HEK293 (cell line): Measurements from ENCODE around the gene RIPK4.

Source experiments
- BCL6B ChIP-seq: fragments of 450-650 bp; formaldehyde crosslinking; IDR thresholded peaks from 2 replicates; pipeline ENCODE4 v1.5.1; 2017; ENCODE audit warnings: missing biosample characterization, missing genetic modification characterization
- FEZF1 ChIP-seq: fragments of 450-650 bp; formaldehyde crosslinking; IDR thresholded peaks from 2 replicates; pipeline ENCODE4 v1.5.1; 2016; ENCODE audit warnings: missing biosample characterization, missing genetic modification characterization
- GLIS1 ChIP-seq: fragments of 450-650 bp; formaldehyde crosslinking; IDR thresholded peaks from 2 replicates; pipeline ENCODE4 v1.5.1; 2016; ENCODE audit warnings: missing biosample characterization, missing genetic modification characterization
- KLF16 ChIP-seq: fragments of 450-650 bp; formaldehyde crosslinking; IDR thresholded peaks from 2 replicates; pipeline ENCODE4 v1.5.1; 2017; ENCODE audit warnings: missing biosample characterization, missing genetic modification characterization
- KLF7 ChIP-seq: fragments of 450-650 bp; formaldehyde crosslinking; IDR thresholded peaks from 2 replicates; pipeline ENCODE4 v1.5.1; 2016; ENCODE audit warnings: missing biosample characterization, missing genetic modification characterization, borderline replicate concordance
- MZF1 ChIP-seq: fragments of 450-650 bp; formaldehyde crosslinking; IDR thresholded peaks from 2 replicates; pipeline ENCODE4 v1.5.1; 2017; ENCODE audit warnings: missing biosample characterization, missing genetic modification characterization, borderline replicate concordance
- SCRT1 ChIP-seq: fragments of 450-650 bp; formaldehyde crosslinking; IDR thresholded peaks from 2 replicates; pipeline ENCODE4 v1.5.1; 2016; ENCODE audit warnings: missing biosample characterization, missing genetic modification characterization, borderline replicate concordance
- SP7 ChIP-seq: fragments of 450-650 bp; formaldehyde crosslinking; IDR thresholded peaks from 2 replicates; pipeline ENCODE4 v1.5.1; 2016; ENCODE audit warnings: missing biosample characterization, missing genetic modification characterization
- YY2 ChIP-seq: fragments of 450-650 bp; formaldehyde crosslinking; IDR thresholded peaks from 2 replicates; pipeline ENCODE4 v1.5.1; 2016; ENCODE audit warnings: missing biosample characterization, missing genetic modification characterization
- ZBTB1 ChIP-seq: fragments of 450-650 bp; formaldehyde crosslinking; IDR thresholded peaks from 2 replicates; pipeline ENCODE4 v1.5.1; 2016; ENCODE audit warnings: missing biosample characterization, missing genetic modification characterization
- ZBTB6 ChIP-seq: fragments of 450-650 bp; formaldehyde crosslinking; IDR thresholded peaks from 2 replicates; pipeline ENCODE4 v1.5.1; 2017; ENCODE audit warnings: missing biosample characterization, missing genetic modification characterization
- ZFP37 ChIP-seq: fragments of 450-650 bp; formaldehyde crosslinking; IDR thresholded peaks from 2 replicates; pipeline ENCODE4 v1.5.1; 2016; ENCODE audit warnings: missing biosample characterization, missing genetic modification characterization
- ZNF10 ChIP-seq: fragments of 450-650 bp; formaldehyde crosslinking; IDR thresholded peaks from 2 replicates; pipeline ENCODE4 v1.5.1; 2017; ENCODE audit warnings: missing biosample characterization, missing genetic modification characterization
- ZNF133 ChIP-seq: fragments of 450-650 bp; formaldehyde crosslinking; IDR thresholded peaks from 2 replicates; pipeline ENCODE4 v1.5.1; 2016; ENCODE audit warnings: missing biosample characterization, missing genetic modification characterization
- ZNF140 ChIP-seq: fragments of 450-650 bp; formaldehyde crosslinking; IDR thresholded peaks from 2 replicates; pipeline ENCODE4 v1.5.1; 2016; ENCODE audit warnings: missing biosample characterization, missing genetic modification characterization
- ZNF157 ChIP-seq: fragments of 450-650 bp; formaldehyde crosslinking; IDR thresholded peaks from 2 replicates; pipeline ENCODE4 v1.5.1; 2016; ENCODE audit warnings: missing biosample characterization, missing genetic modification characterization
- ZNF169 ChIP-seq: fragments of 450-650 bp; formaldehyde crosslinking; IDR thresholded peaks from 2 replicates; pipeline ENCODE4 v1.5.1; 2016; ENCODE audit warnings: missing biosample characterization, missing genetic modification characterization
- ZNF302 ChIP-seq: fragments of 450-650 bp; formaldehyde crosslinking; IDR thresholded peaks from 2 replicates; pipeline ENCODE4 v1.5.1; 2016; ENCODE audit warnings: missing biosample characterization, missing genetic modification characterization, low read depth
- ZNF394 ChIP-seq: fragments of 450-650 bp; formaldehyde crosslinking; IDR thresholded peaks from 2 replicates; pipeline ENCODE4 v1.5.1; 2016; ENCODE audit warnings: missing biosample characterization, missing genetic modification characterization, mild to moderate bottlenecking, moderate library complexity, borderline replicate concordance
- ZNF416 ChIP-seq: fragments of 450-650 bp; formaldehyde crosslinking; IDR thresholded peaks from 2 replicates; pipeline ENCODE4 v1.5.1; 2016; ENCODE audit warnings: missing biosample characterization, missing genetic modification characterization
- ZNF621 ChIP-seq: fragments of 450-650 bp; formaldehyde crosslinking; IDR thresholded peaks from 2 replicates; pipeline ENCODE4 v1.5.1; 2017; ENCODE audit warnings: missing biosample characterization, missing genetic modification characterization
- ZNF792 ChIP-seq: fragments of 450-650 bp; formaldehyde crosslinking; IDR thresholded peaks from 2 replicates; pipeline ENCODE4 v1.5.1; 2016; ENCODE audit warnings: missing biosample characterization, missing genetic modification characterization
- ZNF837 ChIP-seq: fragments of 450-650 bp; formaldehyde crosslinking; IDR thresholded peaks from 2 replicates; pipeline ENCODE4 v1.5.1; 2016; ENCODE audit warnings: missing biosample characterization, missing genetic modification characterization
- ZSCAN23 ChIP-seq: fragments of 450-650 bp; formaldehyde crosslinking; IDR thresholded peaks from 2 replicates; pipeline ENCODE4 v1.5.1; 2016; ENCODE audit warnings: missing biosample characterization, missing genetic modification characterization
- TF ChIP-seq, protein P1 (sequence below): fragments of 450-650 bp; formaldehyde crosslinking; IDR thresholded peaks from 2 replicates; pipeline ENCODE4 v1.5.1; 2016; ENCODE audit warnings: missing biosample characterization, missing genetic modification characterization, borderline replicate concordance
- TF ChIP-seq, protein P2 (sequence below): fragments of 450-650 bp; formaldehyde crosslinking; IDR thresholded peaks from 2 replicates; pipeline ENCODE4 v1.5.1; 2016; ENCODE audit warnings: missing biosample characterization, missing genetic modification characterization
- TF ChIP-seq, protein P3 (sequence below): fragments of 450-650 bp; IDR thresholded peaks from 2 replicates; pipeline ENCODE4 v1.5.1; 2018; ENCODE audit warnings: missing biosample characterization, missing genetic modification characterization
- TF ChIP-seq, protein P4 (sequence below): fragments of 450-650 bp; formaldehyde crosslinking; IDR thresholded peaks from 2 replicates; pipeline ENCODE4 v1.5.1; 2016; ENCODE audit warnings: missing biosample characterization, missing genetic modification characterization

The RIPK4 gene

DNA sequence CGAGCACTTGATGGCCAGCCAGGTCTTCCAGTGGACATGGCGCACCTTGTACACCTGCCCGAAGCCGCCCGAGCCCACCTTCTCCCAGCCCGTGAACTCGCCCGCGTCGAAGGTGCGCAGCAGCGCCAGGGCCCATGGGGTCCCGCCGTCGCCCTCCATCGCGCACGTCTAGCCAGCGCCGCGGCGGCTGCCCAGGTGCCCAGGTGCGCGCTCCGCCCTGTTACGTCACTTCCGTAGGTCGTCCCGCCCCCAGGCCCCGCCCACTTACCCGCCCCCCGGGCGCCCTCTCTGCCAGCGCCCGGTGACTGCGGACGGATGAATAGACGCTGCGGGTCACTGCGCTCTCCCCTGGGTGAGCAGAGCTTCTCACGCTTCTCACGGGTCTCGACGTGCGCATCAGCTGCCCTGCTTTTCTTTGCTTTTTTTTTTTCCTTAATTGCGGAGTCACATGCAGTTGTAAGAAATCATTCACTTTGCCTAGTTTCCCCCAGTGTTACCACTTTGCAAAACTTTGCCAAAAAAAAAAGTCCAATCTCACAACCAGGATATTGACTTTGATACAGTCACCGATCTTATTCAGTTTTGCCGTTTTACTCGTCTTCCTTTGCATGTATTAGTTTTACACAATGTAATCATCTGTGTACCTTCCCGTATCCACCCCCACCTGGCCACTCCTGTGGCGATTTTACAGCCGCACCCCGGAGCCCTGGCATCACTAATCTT is at the start of gene RIPK4 (continued):
- TF ChIP-seq GLIS1 (tag by site-specific recombination) (peak; percentile 76), ZNF133 (tag by site-specific recombination) (no peak), SP7 (tag by site-specific recombination) (peak; percentile 51; the same call in 1 of the 2 replicates), SCRT1 (tag by site-specific recombination) (no peak), FEZF1 (tag by site-specific recombination) (no peak), BCL6B (tag by site-specific recombination) (no peak), ZNF169 (tag by site-specific recombination) (no peak), ZBTB1 (no peak), ZNF394 (tag by site-specific recombination) (peak; percentile 65; the same call in 1 of the 2 replicates), ZFP37 (no peak), YY2 (tag by site-specific recombination) (no peak), MZF1 (tag by site-specific recombination) (no peak), ZSCAN23 (tag by site-specific recombination) (no peak), ZNF837 (tag by site-specific recombination) (no peak), ZNF140 (tag by site-specific recombination) (no peak), ZBTB6 (tag by site-specific recombination) (no peak), ZNF621 (tag by site-specific recombination) (no peak), KLF16 (tag by site-specific recombination) (peak; percentile 76), KLF7 (tag by site-specific recombination) (no peak), ZNF416 (tag by site-specific recombination) (no peak), ZNF157 (tag by site-specific recombination) (no peak), ZNF10 (tag by site-specific recombination) (no peak), ZNF302 (tag by site-specific recombination) (no peak), ZNF792 (tag by site-specific recombination) (no peak)
- TF ChIP-seq, protein P1, sequence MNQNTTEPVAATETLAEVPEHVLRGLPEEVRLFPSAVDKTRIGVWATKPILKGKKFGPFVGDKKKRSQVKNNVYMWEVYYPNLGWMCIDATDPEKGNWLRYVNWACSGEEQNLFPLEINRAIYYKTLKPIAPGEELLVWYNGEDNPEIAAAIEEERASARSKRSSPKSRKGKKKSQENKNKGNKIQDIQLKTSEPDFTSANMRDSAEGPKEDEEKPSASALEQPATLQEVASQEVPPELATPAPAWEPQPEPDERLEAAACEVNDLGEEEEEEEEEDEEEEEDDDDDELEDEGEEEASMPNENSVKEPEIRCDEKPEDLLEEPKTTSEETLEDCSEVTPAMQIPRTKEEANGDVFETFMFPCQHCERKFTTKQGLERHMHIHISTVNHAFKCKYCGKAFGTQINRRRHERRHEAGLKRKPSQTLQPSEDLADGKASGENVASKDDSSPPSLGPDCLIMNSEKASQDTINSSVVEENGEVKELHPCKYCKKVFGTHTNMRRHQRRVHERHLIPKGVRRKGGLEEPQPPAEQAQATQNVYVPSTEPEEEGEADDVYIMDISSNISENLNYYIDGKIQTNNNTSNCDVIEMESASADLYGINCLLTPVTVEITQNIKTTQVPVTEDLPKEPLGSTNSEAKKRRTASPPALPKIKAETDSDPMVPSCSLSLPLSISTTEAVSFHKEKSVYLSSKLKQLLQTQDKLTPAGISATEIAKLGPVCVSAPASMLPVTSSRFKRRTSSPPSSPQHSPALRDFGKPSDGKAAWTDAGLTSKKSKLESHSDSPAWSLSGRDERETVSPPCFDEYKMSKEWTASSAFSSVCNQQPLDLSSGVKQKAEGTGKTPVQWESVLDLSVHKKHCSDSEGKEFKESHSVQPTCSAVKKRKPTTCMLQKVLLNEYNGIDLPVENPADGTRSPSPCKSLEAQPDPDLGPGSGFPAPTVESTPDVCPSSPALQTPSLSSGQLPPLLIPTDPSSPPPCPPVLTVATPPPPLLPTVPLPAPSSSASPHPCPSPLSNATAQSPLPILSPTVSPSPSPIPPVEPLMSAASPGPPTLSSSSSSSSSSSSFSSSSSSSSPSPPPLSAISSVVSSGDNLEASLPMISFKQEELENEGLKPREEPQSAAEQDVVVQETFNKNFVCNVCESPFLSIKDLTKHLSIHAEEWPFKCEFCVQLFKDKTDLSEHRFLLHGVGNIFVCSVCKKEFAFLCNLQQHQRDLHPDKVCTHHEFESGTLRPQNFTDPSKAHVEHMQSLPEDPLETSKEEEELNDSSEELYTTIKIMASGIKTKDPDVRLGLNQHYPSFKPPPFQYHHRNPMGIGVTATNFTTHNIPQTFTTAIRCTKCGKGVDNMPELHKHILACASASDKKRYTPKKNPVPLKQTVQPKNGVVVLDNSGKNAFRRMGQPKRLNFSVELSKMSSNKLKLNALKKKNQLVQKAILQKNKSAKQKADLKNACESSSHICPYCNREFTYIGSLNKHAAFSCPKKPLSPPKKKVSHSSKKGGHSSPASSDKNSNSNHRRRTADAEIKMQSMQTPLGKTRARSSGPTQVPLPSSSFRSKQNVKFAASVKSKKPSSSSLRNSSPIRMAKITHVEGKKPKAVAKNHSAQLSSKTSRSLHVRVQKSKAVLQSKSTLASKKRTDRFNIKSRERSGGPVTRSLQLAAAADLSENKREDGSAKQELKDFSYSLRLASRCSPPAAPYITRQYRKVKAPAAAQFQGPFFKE (tag by site-specific recombination) = no peak
- TF ChIP-seq, protein P2, sequence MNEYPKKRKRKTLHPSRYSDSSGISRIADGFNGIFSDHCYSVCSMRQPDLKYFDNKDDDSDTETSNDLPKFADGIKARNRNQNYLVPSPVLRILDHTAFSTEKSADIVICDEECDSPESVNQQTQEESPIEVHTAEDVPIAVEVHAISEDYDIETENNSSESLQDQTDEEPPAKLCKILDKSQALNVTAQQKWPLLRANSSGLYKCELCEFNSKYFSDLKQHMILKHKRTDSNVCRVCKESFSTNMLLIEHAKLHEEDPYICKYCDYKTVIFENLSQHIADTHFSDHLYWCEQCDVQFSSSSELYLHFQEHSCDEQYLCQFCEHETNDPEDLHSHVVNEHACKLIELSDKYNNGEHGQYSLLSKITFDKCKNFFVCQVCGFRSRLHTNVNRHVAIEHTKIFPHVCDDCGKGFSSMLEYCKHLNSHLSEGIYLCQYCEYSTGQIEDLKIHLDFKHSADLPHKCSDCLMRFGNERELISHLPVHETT (tag by site-specific recombination) = 0 out of 2 replicates have a peak, but pooled peaks have one; percentile 19
- TF ChIP-seq, protein P3, sequence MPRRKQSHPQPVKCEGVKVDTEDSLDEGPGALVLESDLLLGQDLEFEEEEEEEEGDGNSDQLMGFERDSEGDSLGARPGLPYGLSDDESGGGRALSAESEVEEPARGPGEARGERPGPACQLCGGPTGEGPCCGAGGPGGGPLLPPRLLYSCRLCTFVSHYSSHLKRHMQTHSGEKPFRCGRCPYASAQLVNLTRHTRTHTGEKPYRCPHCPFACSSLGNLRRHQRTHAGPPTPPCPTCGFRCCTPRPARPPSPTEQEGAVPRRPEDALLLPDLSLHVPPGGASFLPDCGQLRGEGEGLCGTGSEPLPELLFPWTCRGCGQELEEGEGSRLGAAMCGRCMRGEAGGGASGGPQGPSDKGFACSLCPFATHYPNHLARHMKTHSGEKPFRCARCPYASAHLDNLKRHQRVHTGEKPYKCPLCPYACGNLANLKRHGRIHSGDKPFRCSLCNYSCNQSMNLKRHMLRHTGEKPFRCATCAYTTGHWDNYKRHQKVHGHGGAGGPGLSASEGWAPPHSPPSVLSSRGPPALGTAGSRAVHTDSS = no peak
- TF ChIP-seq, protein P4, sequence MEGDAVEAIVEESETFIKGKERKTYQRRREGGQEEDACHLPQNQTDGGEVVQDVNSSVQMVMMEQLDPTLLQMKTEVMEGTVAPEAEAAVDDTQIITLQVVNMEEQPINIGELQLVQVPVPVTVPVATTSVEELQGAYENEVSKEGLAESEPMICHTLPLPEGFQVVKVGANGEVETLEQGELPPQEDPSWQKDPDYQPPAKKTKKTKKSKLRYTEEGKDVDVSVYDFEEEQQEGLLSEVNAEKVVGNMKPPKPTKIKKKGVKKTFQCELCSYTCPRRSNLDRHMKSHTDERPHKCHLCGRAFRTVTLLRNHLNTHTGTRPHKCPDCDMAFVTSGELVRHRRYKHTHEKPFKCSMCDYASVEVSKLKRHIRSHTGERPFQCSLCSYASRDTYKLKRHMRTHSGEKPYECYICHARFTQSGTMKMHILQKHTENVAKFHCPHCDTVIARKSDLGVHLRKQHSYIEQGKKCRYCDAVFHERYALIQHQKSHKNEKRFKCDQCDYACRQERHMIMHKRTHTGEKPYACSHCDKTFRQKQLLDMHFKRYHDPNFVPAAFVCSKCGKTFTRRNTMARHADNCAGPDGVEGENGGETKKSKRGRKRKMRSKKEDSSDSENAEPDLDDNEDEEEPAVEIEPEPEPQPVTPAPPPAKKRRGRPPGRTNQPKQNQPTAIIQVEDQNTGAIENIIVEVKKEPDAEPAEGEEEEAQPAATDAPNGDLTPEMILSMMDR (tag by site-specific recombination) = no peak
